Panc1 (cell line): ENCODE measurements around the gene PLAAT5.
"Not testable (repeated sequence)": the region's sequence is repeated elsewhere in the genome, so short reads cannot be mapped to it uniquely, and the experiment has no call there.

Experiments
- POLR2AphosphoS5 ChIP-seq: IDR thresholded peaks from 2 replicates; pipeline ENCODE4 v1.6.1; 2012; ENCODE audit warnings: mild to moderate bottlenecking, low read depth, low read length, moderate library complexity
- SIN3A ChIP-seq: IDR thresholded peaks from 2 replicates; pipeline ENCODE4 v1.6.1; 2012; ENCODE audit warnings: low read depth, mild to moderate bottlenecking, low read length, moderate library complexity, borderline replicate concordance; ENCODE audit not compliant: insufficient read depth
- TCF7L2 ChIP-seq: IDR thresholded peaks from 2 replicates; pipeline ENCODE4 v1.6.1; 2011; ENCODE audit warnings: mild to moderate bottlenecking, low read depth, low read length, inconsistent platforms
- TF ChIP-seq, protein P1 (sequence below): fragments of 450-650 bp; IDR thresholded peaks from 2 replicates; pipeline ENCODE4 v1.5.1; 2017; ENCODE audit warnings: mild to moderate bottlenecking
- TF ChIP-seq, protein P2 (sequence below), 2 experiments: IDR thresholded peaks; 2 replicates each; pipeline ENCODE4 v1.6.1; 2011 to 2012; ENCODE audit warnings: low read depth in 2 of 2, control low read depth in 1 of 2, low read length in 1 of 2, mild to moderate bottlenecking in 1 of 2, moderate library complexity in 1 of 2; ENCODE audit not compliant: insufficient read depth in 1 of 2

DNA sequence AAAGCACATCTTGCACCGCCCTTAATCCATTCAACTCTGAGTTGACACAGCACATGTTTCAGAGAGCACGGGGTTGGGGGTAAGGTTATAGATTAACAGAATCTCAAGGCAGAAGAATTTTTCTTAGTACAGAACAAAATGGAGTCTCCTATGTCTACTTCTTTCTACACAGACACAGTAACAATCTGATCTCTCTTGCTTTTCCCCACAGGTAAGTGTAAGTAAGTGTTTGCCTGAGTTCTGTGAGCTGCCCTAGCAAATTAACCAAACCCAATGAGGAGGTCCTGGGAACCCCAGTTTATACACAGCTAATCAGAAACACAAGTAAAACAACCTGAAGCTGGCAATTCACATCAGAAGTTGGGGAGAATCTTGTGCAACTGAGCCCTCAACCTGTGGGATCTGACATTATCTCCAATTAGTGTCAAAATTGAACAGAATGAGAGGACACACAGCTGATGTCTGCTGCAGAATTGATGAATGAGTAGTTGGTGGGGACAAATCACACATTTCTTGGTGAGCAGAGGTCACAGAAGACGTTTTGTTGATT is 37.8 kb upstream of the PLAAT5 start:
- TF ChIP-seq, protein P1, sequence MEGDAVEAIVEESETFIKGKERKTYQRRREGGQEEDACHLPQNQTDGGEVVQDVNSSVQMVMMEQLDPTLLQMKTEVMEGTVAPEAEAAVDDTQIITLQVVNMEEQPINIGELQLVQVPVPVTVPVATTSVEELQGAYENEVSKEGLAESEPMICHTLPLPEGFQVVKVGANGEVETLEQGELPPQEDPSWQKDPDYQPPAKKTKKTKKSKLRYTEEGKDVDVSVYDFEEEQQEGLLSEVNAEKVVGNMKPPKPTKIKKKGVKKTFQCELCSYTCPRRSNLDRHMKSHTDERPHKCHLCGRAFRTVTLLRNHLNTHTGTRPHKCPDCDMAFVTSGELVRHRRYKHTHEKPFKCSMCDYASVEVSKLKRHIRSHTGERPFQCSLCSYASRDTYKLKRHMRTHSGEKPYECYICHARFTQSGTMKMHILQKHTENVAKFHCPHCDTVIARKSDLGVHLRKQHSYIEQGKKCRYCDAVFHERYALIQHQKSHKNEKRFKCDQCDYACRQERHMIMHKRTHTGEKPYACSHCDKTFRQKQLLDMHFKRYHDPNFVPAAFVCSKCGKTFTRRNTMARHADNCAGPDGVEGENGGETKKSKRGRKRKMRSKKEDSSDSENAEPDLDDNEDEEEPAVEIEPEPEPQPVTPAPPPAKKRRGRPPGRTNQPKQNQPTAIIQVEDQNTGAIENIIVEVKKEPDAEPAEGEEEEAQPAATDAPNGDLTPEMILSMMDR: not testable (repeated sequence)
- TF ChIP-seq, protein P2, sequence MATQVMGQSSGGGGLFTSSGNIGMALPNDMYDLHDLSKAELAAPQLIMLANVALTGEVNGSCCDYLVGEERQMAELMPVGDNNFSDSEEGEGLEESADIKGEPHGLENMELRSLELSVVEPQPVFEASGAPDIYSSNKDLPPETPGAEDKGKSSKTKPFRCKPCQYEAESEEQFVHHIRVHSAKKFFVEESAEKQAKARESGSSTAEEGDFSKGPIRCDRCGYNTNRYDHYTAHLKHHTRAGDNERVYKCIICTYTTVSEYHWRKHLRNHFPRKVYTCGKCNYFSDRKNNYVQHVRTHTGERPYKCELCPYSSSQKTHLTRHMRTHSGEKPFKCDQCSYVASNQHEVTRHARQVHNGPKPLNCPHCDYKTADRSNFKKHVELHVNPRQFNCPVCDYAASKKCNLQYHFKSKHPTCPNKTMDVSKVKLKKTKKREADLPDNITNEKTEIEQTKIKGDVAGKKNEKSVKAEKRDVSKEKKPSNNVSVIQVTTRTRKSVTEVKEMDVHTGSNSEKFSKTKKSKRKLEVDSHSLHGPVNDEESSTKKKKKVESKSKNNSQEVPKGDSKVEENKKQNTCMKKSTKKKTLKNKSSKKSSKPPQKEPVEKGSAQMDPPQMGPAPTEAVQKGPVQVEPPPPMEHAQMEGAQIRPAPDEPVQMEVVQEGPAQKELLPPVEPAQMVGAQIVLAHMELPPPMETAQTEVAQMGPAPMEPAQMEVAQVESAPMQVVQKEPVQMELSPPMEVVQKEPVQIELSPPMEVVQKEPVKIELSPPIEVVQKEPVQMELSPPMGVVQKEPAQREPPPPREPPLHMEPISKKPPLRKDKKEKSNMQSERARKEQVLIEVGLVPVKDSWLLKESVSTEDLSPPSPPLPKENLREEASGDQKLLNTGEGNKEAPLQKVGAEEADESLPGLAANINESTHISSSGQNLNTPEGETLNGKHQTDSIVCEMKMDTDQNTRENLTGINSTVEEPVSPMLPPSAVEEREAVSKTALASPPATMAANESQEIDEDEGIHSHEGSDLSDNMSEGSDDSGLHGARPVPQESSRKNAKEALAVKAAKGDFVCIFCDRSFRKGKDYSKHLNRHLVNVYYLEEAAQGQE (IDR thresholded peaks at IDR 0.05; ENCODE audit: insufficient read depth in 1 of 2, low read depth in 2 of 2, low read length in 1 of 2): not testable (repeated sequence)
- TF ChIP-seq POLR2AphosphoS5, SIN3A, TCF7L2: not testable (repeated sequence)
